Natural killer cell (primary cell): ENCODE measurements around the gene ZSWIM8. TPM values are rescaled to one million over a fixed set of nuclear protein-coding genes. Genes with fewer than 3 reads are reported as not detected.
A peak's percentile ranks its signal among the peaks of the same experiment; 100 is the strongest.

Experiments
- ATAC-seq, 3 donors: fragments of 150-1000 bp in 2 of 3; fragments of 200-7000 bp in 1 of 3; cut with Tn5 transposase; 1 replicate in 1 of 3; 2 replicates in 2 of 3; pipeline ENCODE4 v1.10.0; 2021; ENCODE audit warnings: mild to moderate bottlenecking in 2 of 3, moderate library complexity in 2 of 3
- DNase-seq, 2 donors: peaks; one replicate each; pipeline versions ENCODE4 v3.0.0 to v3.0.0-alpha.2; 2013 to 2021; ENCODE audit warnings: mixed read lengths in 1 of 2
- H3K27ac ChIP-seq: one replicate; pipeline ENCODE4 v1.5.1; 2013; ENCODE audit warnings: mild to moderate bottlenecking, low read length
- H3K27me3 ChIP-seq: one replicate; pipeline ENCODE4 v1.6.1; 2013; ENCODE audit warnings: low read length; ENCODE audit not compliant: control insufficient read depth, insufficient read depth
- H3K36me3 ChIP-seq: one replicate; pipeline ENCODE4 v1.6.1; 2013; ENCODE audit warnings: low read length; ENCODE audit not compliant: control insufficient read depth, insufficient read depth
- H3K4me1 ChIP-seq: one replicate; pipeline ENCODE4 v1.6.1; 2013; ENCODE audit warnings: low read length; ENCODE audit not compliant: control insufficient read depth, insufficient read depth
- H3K4me3 ChIP-seq: one replicate; pipeline ENCODE4 v1.5.1; 2013; ENCODE audit warnings: low read length
- H3K9me3 ChIP-seq: one replicate; pipeline ENCODE4 v1.6.1; 2013; ENCODE audit warnings: low read length; ENCODE audit not compliant: control insufficient read depth, insufficient read depth
- H3K27ac Mint-ChIP-seq, 2 donors: one replicate each; pipeline ENCODE4 v1.8.0; 2022; ENCODE audit warnings: mild to moderate bottlenecking in 2 of 2, mixed read lengths in 2 of 2, moderate library complexity in 1 of 2
- H3K27me3 Mint-ChIP-seq, 2 donors: one replicate each; pipeline ENCODE4 v1.8.0; 2022; ENCODE audit warnings: low read depth in 2 of 2, mixed read lengths in 2 of 2
- H3K36me3 Mint-ChIP-seq: one replicate; pipeline ENCODE4 v1.8.0; 2022; ENCODE audit warnings: mixed read lengths
- H3K4me1 Mint-ChIP-seq, 2 donors: one replicate each; pipeline ENCODE4 v1.8.0; 2022; ENCODE audit warnings: mixed read lengths in 2 of 2
- H3K4me3 Mint-ChIP-seq: one replicate; pipeline ENCODE4 v1.8.0; 2022; ENCODE audit warnings: mild to moderate bottlenecking, moderate library complexity, mixed read lengths
- H3K9me3 Mint-ChIP-seq, 2 donors: one replicate each; pipeline ENCODE4 v1.8.0; 2022; ENCODE audit warnings: mixed read lengths in 2 of 2
- WGBS: methylation state at CpG from one replicate; pipeline ENCODE4 v1.1.7; 2013; ENCODE audit warnings: missing lambda C conversion rate; ENCODE audit not compliant: insufficient coverage; 5-methylcytosine and 5-hydroxymethylcytosine counted together
- intact Hi-C: fragments of 100-400 bp; cut with micrococcal nuclease; formaldehyde crosslinking; loops from one replicate; pipeline ENCODE4 v1.14.2; 2022
- total RNA-seq, 4 donors: library from RNA; stranded (reverse); fragments of 120-200 nt in 1 of 4; gene quantifications; one replicate each; pipeline versions ENCODE4 v1.2.3 to v1.2.4, GENCODE V29; 2013 to 2022
- TF ChIP-seq, protein P1 (sequence below): fragments of 200-600 bp; IDR thresholded peaks from one replicate; pipeline ENCODE4 v1.8.0; 2022; ENCODE audit warnings: antibody characterized with exemption

Gene ZSWIM8
- total RNA-seq, 3 donors from 2014 or later (not counting 1 experiment from before 2014, with no cell fraction given), result 157 to 161 (median 159) TPM

GRCh38 chr10:73812657-73813056 lies 27.3 kb downstream of the ZSWIM8 start:
- DNase-seq, result no peak
- Histone ChIP-seq H3K9me3 (no peaks in the 10 kb centered on the region), H3K4me3 (no peak overlapping the region), H3K27me3 (no peaks in the 10 kb centered on the region), H3K4me1 (peaks cover 17% of the 10 kb centered on the region), H3K36me3 (peaks cover 40% of the 10 kb centered on the region), H3K27ac (peak overlapping the region; percentile 18)
- intact Hi-C loops, result loop anchor here (5.0 kb wide), 1 partner anchor 40 kb away; a partner anchor contains a TSS
- 98% methylated on average over 4 of the region's 4 CpGs for WGBS
- Mint-ChIP-seq H3K4me1 (peaks cover 21 to 22% of the 10 kb centered on the region in 2 donors), H3K9me3 (no peaks in the 10 kb centered on the region), H3K27me3 (no peaks in the 10 kb centered on the region), H3K27ac (peak overlapping the region; percentile 73 to 82), H3K36me3 (no peaks in the 10 kb centered on the region), H3K4me3 (peak overlapping the region; percentile 71)
- TF ChIP-seq, protein P1, sequence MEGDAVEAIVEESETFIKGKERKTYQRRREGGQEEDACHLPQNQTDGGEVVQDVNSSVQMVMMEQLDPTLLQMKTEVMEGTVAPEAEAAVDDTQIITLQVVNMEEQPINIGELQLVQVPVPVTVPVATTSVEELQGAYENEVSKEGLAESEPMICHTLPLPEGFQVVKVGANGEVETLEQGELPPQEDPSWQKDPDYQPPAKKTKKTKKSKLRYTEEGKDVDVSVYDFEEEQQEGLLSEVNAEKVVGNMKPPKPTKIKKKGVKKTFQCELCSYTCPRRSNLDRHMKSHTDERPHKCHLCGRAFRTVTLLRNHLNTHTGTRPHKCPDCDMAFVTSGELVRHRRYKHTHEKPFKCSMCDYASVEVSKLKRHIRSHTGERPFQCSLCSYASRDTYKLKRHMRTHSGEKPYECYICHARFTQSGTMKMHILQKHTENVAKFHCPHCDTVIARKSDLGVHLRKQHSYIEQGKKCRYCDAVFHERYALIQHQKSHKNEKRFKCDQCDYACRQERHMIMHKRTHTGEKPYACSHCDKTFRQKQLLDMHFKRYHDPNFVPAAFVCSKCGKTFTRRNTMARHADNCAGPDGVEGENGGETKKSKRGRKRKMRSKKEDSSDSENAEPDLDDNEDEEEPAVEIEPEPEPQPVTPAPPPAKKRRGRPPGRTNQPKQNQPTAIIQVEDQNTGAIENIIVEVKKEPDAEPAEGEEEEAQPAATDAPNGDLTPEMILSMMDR, result no peak
- no peak for ATAC-seq

DNA sequence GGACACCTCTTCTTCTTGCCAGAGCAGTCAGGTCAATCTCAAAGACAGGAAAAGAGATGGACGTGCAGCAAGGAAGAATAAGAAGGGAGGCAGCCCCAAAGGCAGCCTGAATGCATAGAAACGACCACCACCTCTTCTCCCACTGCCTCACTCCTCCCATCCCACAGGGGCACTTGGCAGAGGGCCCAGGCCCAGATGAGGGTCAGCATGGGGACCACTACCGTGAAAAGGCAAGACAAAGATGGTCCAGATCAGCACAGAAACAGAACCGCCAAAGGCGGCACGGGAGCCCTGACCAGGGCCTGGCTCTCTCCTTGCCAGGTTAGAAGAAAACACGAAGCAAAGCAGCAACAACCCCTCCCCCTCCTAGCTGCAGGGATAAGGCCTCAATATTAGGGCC lies 27.9 kb downstream of the ZSWIM8 start:
- no peak for ATAC-seq
- Histone ChIP-seq H3K9me3 (no peaks in the 10 kb centered on the region), H3K27ac (no peak overlapping the region), H3K27me3 (no peaks in the 10 kb centered on the region), H3K4me3 (no peak overlapping the region), H3K4me1 (peaks cover 17% of the 10 kb centered on the region), H3K36me3 (peaks cover 34% of the 10 kb centered on the region)
- Mint-ChIP-seq H3K4me1 (peaks cover 20 to 22% of the 10 kb centered on the region in 2 donors), H3K27ac (peak overlapping the region; percentile 73 to 82), H3K4me3 (peak overlapping the region; percentile 37), H3K27me3 (no peaks in the 10 kb centered on the region), H3K9me3 (no peaks in the 10 kb centered on the region), H3K36me3 (no peaks in the 10 kb centered on the region)
- no peak for DNase-seq
- TF ChIP-seq, protein P1, result no peak
- intact Hi-C loops, result loop anchor here (5.0 kb wide), 1 partner anchor 41 kb away; a partner anchor contains a TSS
- 86% methylated on average over 7 of the region's 7 CpGs for WGBS

GRCh38 chr10:73814276-73814895 lies 29.0 kb downstream of the ZSWIM8 start:
- TF ChIP-seq, protein P1, result no peak
- H3K4me3 Mint-ChIP-seq, result no peak overlapping the region
- H3K36me3 Mint-ChIP-seq, result no peaks in the 10 kb centered on the region
- H3K27me3 ChIP-seq, result no peaks in the 10 kb centered on the region
- no peak overlapping the region for H3K27ac ChIP-seq
- H3K27ac Mint-ChIP-seq, result no peak overlapping the region
- no peaks in the 10 kb centered on the region for H3K27me3 Mint-ChIP-seq
- peaks cover 17% of the 10 kb centered on the region for H3K4me1 ChIP-seq
- 91% methylated on average over 13 of the region's 13 CpGs for WGBS
- no peaks in the 10 kb centered on the region for H3K9me3 Mint-ChIP-seq
- ATAC-seq, result no peak
- DNase-seq, result no peak
- no peak overlapping the region for H3K4me3 ChIP-seq
- H3K4me1 Mint-ChIP-seq, result peaks cover 10 to 13% of the 10 kb centered on the region in 2 donors
- no peaks in the 10 kb centered on the region for H3K9me3 ChIP-seq
- intact Hi-C loops, result loop anchor here (5.0 kb wide), 1 partner anchor 42 kb away; a partner anchor contains a TSS
- H3K36me3 ChIP-seq, result peaks cover 33% of the 10 kb centered on the region
